ENCODE results near the gene HELQ.
"Not testable (repeated sequence)": the region's sequence is repeated elsewhere in the genome, so short reads cannot be mapped to it uniquely, and the experiment has no call there.

DNA sequence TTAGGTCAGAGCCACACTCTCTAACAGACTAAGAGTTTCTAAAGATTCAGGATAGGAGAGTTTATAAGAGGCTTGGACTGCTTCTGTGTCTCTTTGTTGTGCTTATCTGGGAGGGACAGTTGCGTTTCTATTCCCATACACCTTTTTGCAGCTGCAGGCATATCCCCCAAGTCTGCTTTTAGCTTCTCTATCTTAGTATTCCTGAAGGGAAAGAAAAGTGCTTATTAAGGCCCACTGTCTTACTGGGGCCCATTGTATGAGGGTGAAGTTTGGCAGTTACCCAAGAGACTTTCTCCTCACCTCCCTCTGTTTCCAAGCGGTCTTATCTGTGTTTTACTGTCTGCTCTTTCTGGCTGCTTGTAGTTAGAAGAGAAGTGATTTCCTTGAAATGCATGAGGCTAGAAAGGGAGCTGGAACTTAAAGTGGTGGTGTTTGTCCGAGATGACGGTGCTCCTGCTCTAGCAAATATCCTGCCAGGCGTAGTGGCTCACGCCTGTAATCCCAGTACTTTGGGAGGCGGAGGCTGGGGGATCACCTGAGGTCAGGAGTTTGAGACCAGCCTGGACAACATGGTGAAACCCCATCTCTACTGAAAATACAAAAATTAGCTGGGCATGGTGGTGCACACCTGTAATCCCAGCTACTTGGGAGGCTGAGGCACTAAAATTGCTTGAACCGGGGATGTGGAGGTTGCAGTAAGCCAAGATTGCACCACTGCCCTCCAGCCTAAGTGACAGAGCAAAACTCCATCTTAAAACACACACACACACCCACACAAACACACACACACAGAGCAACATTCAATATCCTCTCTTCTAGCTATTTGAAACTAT lies 40.7 kb upstream of the HELQ start:
- TF ChIP-seq CTCF, POLR2AphosphoS5, EP300 (IDR thresholded peaks at IDR 0.05): not testable (repeated sequence)
